ENCODE results near the gene KDM4C.

KDM4C gene

GRCh38 chr9:6870650-6871477 is 113.1 kb downstream of the KDM4C start:
- no peak for DNase-seq

DNA sequence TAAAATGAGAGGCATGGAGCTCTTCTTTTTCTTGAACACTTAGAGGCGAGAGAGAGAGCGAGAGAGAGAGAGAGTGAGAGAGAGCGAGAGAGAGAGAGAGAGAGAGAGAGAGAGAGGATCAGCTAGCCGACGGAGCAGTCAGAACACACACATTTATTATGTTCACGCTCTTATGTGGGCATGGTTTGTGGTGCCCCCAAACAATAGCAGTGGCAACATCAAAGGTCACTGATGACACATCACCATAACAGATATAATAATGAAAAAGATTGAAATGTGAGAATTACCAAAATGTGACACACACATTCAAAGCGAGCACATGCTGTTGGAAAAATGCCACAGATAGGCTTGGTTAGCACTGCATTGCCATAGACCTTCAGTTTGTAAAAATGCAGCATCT is 116.1 kb downstream of the KDM4C start:
- peak; percentile 16 for DNase-seq

DNA sequence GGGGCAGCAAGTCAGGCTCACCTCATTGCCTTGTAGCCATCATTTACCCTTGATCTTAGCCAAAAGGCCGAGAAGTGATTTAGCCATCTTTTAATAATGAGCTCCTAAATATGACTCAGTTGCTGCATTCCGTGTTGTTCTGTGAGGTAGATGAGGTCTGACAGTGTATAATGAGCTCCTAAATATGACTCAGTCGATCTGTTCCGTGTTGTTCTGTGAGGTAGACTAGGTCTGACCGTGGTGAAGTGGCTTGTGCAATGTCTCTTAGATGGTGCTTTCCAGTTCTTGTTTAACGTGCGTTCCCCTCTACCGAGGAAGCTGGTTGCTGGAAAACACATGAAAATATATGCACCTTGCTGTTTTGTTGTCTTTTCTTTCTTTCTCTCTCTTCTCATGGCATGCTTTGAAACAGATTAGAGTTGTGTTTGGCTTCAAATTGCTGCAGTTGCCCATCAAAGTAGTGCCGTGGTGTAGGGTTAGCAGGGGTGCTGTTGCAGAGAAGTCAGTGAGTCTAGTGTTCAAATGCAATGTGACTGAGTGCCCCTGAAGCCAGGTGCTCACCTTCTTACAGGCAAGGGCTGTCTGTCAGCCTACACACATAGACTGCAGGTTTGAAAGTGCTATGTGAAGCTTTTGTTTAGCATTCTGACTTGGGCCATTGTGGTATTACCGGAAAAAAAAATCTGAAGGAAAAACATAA is 118.6 kb downstream of the KDM4C start:
- DNase-seq = no peak

- no peak for DNase-seq
These were observed 119.9 kb downstream of the KDM4C start for GRCh38 chr9:6877671-6878161.

- DNase-seq = no peak
These were observed 122.9 kb downstream of the KDM4C start for GRCh38 chr9:6880626-6881025.

- DNase-seq = no peak
These were observed 126.3 kb downstream of the KDM4C start for GRCh38 chr9:6884101-6884500.

- no peak for DNase-seq
These were observed 127.2 kb downstream of the KDM4C start for GRCh38 chr9:6884990-6885389.

DNA sequence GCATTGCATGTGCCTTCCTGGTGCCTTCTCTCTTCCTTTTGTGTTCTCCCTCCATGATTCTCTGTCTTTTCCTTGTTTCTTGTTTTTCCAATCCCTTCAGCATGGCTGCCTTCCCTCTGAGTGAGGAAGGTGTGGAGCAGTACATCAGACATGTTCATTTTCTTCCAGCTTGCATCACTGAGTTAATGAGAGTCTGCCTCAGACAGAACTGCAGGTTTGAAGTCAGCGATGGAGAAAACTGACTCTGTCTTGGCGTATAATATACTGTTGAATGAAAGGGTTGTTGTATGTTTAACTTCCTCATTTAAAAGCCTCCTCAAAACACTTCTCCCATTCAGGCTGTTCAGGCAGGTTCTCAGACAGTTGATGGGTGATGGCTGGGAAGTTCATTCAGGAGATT is 129.3 kb downstream of the KDM4C start:
- DNase-seq = no peak

- no peak for DNase-seq
These were observed 132.1 kb downstream of the KDM4C start for GRCh38 chr9:6889868-6890267.

DNA sequence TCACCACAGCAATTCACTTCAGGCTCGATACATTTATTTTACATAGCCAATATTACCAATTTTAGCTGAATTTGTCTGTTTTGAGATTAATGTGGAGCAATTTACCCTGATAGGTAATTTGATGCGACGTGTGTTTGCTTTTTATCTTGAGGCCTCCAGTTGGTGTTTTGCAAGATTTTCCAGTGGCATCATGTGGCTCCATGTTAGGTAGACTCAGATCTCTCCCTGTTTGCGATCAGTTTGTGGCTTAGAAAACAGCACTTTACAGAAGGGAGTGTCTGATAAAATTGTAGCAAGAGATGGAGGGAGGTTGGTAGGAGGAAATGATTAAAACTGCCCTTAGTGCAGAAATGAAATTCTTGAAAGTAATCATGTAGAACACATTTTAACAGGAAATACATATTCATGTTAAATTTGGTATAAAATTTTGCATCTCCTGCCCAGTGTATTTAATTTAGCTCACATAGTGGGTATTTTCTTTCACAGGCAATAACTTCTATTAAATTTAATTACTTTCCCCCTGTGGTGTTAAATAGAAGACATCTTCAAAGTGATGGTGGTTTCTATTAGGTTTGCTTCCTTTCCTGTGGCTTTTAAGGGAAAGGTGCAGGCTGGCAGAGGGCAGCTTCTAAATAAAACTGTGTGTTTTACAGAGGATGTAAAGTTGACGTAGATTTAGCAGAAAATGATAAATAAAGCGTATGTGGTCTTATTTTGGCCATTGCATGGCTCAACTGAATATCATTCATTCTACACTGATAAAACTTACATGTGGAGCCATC is 135.8 kb downstream of the KDM4C start:
- peak; percentile 42 for DNase-seq

DNA sequence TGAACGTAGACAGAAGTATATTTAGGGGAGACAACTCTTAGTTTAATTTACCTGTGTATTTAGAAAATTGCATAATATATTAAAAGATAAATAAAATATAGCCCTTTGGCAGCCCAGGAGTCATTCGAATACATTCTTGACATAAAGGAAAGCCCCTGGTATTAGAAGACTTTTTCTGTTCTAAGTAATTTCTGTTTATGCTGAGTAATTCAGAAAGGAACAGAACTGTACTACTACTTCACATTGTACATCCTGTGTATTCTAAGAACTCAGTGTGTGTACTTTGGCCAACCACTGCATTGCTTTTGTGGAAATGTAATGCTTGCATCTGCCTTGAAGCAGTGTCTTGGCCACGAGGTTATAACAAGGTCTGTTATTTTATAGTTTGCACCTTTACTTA is 136.4 kb downstream of the KDM4C start:
- DNase-seq = peak; percentile 83

DNA sequence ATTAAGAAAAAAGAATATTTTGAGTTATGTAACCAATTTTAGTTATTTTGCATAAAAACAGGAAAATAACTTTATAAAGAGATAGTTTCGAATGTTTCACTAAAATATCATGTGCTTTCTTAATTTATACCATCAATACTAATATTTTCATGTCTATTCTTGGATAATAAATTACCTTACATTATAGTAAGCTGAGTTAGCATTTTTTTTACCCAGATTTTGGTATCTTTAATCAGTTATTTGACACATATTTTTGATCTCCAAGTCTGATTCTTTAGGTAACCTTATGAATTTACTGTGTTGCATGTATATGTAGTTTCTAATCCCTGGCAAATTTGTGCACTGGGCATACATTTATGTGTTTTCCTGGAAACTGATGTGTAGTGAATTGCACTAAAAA is 138.0 kb downstream of the KDM4C start:
- no peak for DNase-seq

DNA sequence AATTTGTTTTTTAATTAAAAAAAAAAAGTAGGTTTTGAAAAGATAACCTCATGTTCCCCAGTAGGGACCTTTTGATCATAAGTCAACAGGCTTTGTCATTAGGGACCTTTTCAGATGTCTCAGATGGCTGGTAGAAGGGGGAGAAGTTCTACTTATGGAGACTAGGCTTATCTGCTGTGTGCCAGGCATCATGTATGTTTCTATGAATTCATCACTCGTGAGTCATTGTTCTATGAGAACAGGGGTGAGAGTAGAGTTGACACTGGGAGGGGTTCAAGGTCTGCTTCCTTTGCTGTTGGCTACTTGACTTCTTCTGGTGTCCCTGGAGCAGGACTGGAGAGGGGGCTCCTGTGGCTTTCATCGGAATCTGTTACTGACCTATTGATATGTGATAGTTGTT is 138.8 kb downstream of the KDM4C start:
- peak; percentile 38 for DNase-seq

DNA sequence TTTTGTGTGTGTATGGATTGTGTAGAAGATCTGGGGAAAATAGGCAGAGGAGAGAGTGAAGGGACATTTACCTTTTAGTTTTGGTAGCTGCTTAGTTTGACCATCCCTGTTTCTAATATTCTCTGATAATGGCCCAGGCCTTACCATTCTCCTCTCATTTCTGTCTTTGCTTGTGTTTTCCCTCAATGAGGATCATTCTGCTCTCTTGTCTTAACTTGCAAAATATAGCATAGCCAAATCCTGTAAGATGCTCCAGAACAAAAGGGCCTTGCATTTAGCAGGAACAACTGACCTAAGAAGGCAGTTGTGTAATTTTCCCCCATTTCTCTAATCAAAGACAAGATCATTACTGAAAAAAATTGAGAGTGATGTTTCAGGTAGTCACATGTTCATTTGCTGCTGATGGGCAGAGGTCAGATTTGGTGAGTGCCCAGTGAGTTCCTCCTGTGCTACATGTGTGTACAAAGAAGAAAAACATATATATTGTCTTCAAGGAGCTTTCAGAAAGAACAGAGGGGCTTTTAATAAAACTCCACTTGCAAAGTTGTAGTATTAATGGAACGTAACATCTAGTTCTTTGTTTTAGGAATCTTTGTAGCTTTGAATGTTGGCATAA is 139.5 kb downstream of the KDM4C start:
- no peak for DNase-seq

- DNase-seq = no peak
These were observed 140.1 kb downstream of the KDM4C start for GRCh38 chr9:6897898-6898302.

DNA sequence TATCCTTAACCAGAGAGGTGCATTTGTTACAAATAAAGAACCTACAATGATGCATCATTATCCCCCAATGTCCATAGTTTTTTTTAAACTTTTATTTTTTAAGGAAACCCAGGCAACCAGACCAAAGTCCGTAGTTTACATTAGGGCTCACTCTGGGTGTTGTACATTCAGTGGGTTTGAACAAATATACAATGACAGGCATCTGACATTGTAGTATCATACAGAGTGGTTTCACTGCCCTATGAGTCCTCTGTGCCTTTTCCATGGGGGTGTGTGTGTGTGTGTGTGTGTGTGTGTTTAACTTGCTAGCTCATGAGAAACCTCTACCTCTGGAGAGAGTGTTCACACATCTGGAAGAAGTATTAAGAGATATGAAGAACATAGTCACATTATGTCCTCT is 141.5 kb downstream of the KDM4C start:
- DNase-seq = no peak

DNA sequence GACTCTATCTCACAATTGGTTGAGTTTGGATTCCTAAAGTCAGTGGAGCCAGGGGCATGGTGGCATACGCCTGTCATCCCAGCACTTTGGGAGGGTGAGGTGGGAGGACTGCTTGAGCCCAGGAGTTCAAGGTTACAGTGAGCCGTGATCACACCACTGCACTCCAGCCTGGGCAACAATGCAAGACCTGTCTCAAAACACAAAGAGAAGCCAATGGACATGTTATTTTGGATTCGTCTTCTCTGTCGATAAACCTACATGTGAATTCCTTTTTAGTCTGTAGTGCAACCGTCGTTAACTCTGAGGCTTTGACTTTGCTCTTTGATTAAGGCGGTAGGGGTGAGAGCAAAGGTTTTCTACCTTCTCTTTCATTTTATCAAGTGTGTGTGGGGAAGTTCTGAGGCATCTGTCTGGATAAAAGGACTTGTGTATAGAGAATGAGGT is 142.7 kb downstream of the KDM4C start:
- no peak for DNase-seq

DNA sequence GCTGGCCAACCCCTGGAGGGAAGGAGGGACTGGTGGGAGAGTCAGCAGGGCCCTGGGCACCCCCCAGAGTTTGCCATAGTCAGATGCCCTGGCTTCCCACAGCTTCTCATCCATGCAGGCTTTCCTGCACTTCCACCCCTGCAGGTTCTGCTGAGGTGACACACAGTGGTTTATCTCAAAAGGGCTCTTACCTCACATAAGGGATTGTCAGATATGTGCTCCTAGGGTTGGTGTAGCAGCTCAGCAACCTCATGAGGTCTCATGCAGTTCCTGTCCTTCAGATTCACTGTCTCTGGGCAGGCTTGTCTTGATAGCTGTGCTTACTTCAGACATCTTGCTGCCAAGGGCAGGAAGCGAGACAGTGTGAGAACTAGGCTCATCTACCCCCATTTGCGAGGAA is 143.4 kb downstream of the KDM4C start:
- no peak for DNase-seq

DNA sequence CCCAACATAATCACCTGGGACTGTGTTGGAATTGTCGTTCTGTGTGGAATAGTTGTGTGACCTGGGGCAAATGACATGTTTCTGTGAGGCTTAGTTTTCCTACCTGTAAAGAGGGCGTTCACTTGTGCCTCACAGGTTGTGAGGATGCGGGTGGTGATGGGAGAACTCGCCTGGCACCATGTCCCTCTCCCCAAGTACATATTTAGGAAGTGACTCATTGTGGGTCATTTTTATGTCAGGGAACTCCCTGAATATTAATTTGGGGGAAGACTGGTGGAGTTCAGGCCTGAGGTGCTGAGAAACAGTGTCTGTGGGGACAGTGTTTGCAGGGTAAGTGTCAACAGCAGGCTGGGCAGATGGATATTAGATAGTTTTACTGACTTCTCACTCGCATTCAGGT is 144.7 kb downstream of the KDM4C start:
- DNase-seq = no peak

DNA sequence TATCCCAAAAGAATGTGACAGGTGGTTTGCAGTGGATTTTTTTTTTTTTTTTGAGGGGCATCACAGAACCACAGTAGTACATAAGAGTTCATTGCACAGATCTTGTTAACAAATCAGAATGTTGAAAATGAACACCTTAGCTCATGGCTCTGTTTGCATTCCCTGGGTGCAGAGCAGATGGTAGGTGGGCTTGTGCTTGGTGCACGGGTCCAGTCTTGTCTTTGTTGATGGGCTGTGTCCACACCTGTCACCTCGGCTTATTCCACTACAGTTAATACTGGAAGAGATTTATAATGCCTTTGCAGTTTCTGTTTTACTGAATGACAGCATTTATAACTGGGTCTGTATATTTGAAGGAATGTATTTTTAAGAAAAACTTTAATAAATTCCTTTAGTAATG is 146.6 kb downstream of the KDM4C start:
- DNase-seq = no peak

DNA sequence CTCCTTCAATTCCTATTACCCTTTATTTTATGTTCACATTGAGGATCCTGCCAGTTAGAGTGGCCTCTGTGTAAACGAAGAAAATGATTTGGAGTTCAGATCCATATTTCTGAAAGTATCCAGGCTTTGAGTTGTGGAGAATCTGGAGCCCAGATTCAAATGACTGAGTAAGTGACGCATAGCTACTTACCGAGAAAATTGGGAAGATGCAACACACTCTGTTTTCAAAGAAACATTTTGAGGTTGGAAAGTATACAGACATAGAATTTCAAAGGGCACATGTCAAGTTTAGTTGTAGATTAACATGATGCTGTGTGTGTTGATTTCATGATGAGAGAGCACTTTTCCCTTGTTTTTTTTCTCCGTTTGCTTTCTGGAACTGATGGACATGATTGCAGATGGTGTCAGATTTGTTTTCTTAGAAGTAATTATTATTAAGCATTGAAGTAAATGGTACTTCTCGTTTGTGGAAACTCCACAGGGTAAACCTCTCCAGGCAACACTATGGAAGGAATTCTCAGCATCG is 148.1 kb downstream of the KDM4C start:
- no peak for DNase-seq

- no peak for DNase-seq
These were observed 150.1 kb downstream of the KDM4C start for GRCh38 chr9:6907772-6908381.
